ENCODE data around the gene PLPP4. TPM values are rescaled to one million over a fixed set of nuclear protein-coding genes. Genes with fewer than 3 reads are reported as not detected.

PLPP4 gene
- total and polyA plus RNA-seq, 4 donors: 0.18 to 0.51 TPM; not detected in 2

- no peaks in the 10 kb centered on the region for H3K4me1 ChIP-seq (ENCODE audit: control insufficient read depth in 5 of 5, insufficient read depth in 5 of 5, low read length in 5 of 5)
- no peak overlapping the region for H3K27ac ChIP-seq (ENCODE audit: low read depth in 1 of 2, low read length in 1 of 2)
- H3K9ac ChIP-seq (ENCODE audit: insufficient read depth in 1 of 2, low read length in 2 of 2): no peak overlapping the region
- DNase-seq (no peak), ATAC-seq (ENCODE audit: insufficient read depth, low FRiP score) (no peak)
- TF ChIP-seq CTCF (IDR thresholded peaks at IDR 0.05; ENCODE audit: control extremely low read depth, extremely low read depth): no peak
- H3K9me3 ChIP-seq (ENCODE audit: control insufficient read depth in 4 of 4, insufficient read depth in 3 of 4, low read length in 3 of 4): peaks cover 0 to 3% (median 0%) of the 10 kb centered on the region in 4 donors
- WGBS, 2 donors: 59 to 61% methylated on average over 3 of the region's 3 CpGs
- no peaks in the 10 kb centered on the region for H3K27me3 ChIP-seq (ENCODE audit: control insufficient read depth in 3 of 3, insufficient read depth in 3 of 3, low read length in 2 of 3)
- H3K36me3 ChIP-seq (ENCODE audit: control insufficient read depth in 4 of 4, insufficient read depth in 4 of 4, low read length in 4 of 4): no peaks in the 10 kb centered on the region
- H3K4me3 ChIP-seq: no peak overlapping the region
These were observed 159.4 kb downstream of the PLPP4 start for GRCh38 chr10:120616311-120616911.

GRCh38 chr10:120628197-120628596 lies 171.2 kb downstream of the PLPP4 start:
- Histone ChIP-seq H3K4me1 (ENCODE audit: control insufficient read depth in 5 of 5, insufficient read depth in 5 of 5, low read length in 5 of 5) (peaks cover 0 to 3% (median 0%) of the 10 kb centered on the region in 5 donors), H3K36me3 (ENCODE audit: control insufficient read depth in 4 of 4, insufficient read depth in 4 of 4, low read length in 4 of 4) (no peaks in the 10 kb centered on the region), H3K9me3 (ENCODE audit: control insufficient read depth in 4 of 4, insufficient read depth in 3 of 4, low read length in 3 of 4) (peaks cover 0 to 4% (median 0%) of the 10 kb centered on the region in 4 donors), H3K9ac (ENCODE audit: insufficient read depth in 1 of 2, low read length in 2 of 2) (no peak overlapping the region), H3K27me3 (ENCODE audit: control insufficient read depth in 3 of 3, insufficient read depth in 3 of 3, low read length in 2 of 3) (no peaks in the 10 kb centered on the region), H3K27ac (ENCODE audit: low read depth in 1 of 2, low read length in 1 of 2) (no peak overlapping the region), H3K4me3 (no peak overlapping the region)
- no peak for TF ChIP-seq CTCF (IDR thresholded peaks at IDR 0.05; ENCODE audit: control extremely low read depth, extremely low read depth)
- WGBS, 2 donors: 58 to 71% methylated on average over 1 of the region's 1 CpG
- no peak for DNase-seq
- ATAC-seq (ENCODE audit: insufficient read depth, low FRiP score): no peak

GRCh38 chr10:120630266-120630665 lies 173.2 kb downstream of the PLPP4 start:
- H3K9me3 ChIP-seq (ENCODE audit: control insufficient read depth in 4 of 4, insufficient read depth in 3 of 4, low read length in 3 of 4): peaks cover 0 to 4% (median 0%) of the 10 kb centered on the region in 4 donors
- no peaks in the 10 kb centered on the region for H3K27me3 ChIP-seq (ENCODE audit: control insufficient read depth in 3 of 3, insufficient read depth in 3 of 3, low read length in 2 of 3)
- no peak overlapping the region for H3K4me3 ChIP-seq
- 48 to 69% methylated on average over 1 of the region's 1 CpG for WGBS, 2 donors
- H3K9ac ChIP-seq (ENCODE audit: insufficient read depth in 1 of 2, low read length in 2 of 2): no peak overlapping the region
- H3K27ac ChIP-seq (ENCODE audit: low read depth in 1 of 2, low read length in 1 of 2): no peak overlapping the region
- H3K4me1 ChIP-seq (ENCODE audit: control insufficient read depth in 5 of 5, insufficient read depth in 5 of 5, low read length in 5 of 5): peaks cover 0 to 3% (median 0%) of the 10 kb centered on the region in 5 donors
- ATAC-seq (ENCODE audit: insufficient read depth, low FRiP score): no peak
- H3K36me3 ChIP-seq (ENCODE audit: control insufficient read depth in 4 of 4, insufficient read depth in 4 of 4, low read length in 4 of 4): no peaks in the 10 kb centered on the region
- no peak for TF ChIP-seq CTCF (IDR thresholded peaks at IDR 0.05; ENCODE audit: control extremely low read depth, extremely low read depth)
- DNase-seq: no peak

- Histone ChIP-seq H3K4me3 (no peak overlapping the region), H3K27me3 (ENCODE audit: control insufficient read depth in 3 of 3, insufficient read depth in 3 of 3, low read length in 2 of 3) (no peaks in the 10 kb centered on the region), H3K9ac (ENCODE audit: insufficient read depth in 1 of 2, low read length in 2 of 2) (no peak overlapping the region), H3K36me3 (ENCODE audit: control insufficient read depth in 4 of 4, insufficient read depth in 4 of 4, low read length in 4 of 4) (no peaks in the 10 kb centered on the region), H3K27ac (ENCODE audit: low read depth in 1 of 2, low read length in 1 of 2) (no peak overlapping the region), H3K9me3 (ENCODE audit: control insufficient read depth in 4 of 4, insufficient read depth in 3 of 4, low read length in 3 of 4) (peaks cover 0 to 4% (median 0%) of the 10 kb centered on the region in 4 donors), H3K4me1 (ENCODE audit: control insufficient read depth in 5 of 5, insufficient read depth in 5 of 5, low read length in 5 of 5) (peaks cover 0 to 3% (median 0%) of the 10 kb centered on the region in 5 donors)
- ATAC-seq (ENCODE audit: insufficient read depth, low FRiP score) (no peak), DNase-seq (no peak)
- TF ChIP-seq CTCF (IDR thresholded peaks at IDR 0.05; ENCODE audit: control extremely low read depth, extremely low read depth): no peak
- 50 to 70% methylated on average over 1 of the region's 1 CpG for WGBS, 2 donors
These were observed 175.0 kb downstream of the PLPP4 start for GRCh38 chr10:120632047-120632446.
